Transverse colon (tissue), 4 donors: Measurements from ENCODE around the gene METTL8. TPM values are rescaled to one million over a fixed set of nuclear protein-coding genes. Genes with fewer than 3 reads are reported as not detected.

ENCODE experiments used
- DNase-seq: peaks from one replicate; pipeline ENCODE4 v3.0.0-alpha.2; 2019
- H3K27ac ChIP-seq, 4 donors: fragments of 200-600 bp; sonication (generic); 2 replicates each; pipeline ENCODE4 v1.5.1; 2016 to 2018; ENCODE audit warnings: inconsistent platforms in 4 of 4
- H3K27me3 ChIP-seq: fragments of 200-600 bp; sonication (generic); 2 replicates; pipeline ENCODE4 v1.5.1; 2017; ENCODE audit warnings: inconsistent platforms
- H3K36me3 ChIP-seq, 4 donors: fragments of 200-600 bp; sonication (generic); 2 replicates each; pipeline ENCODE4 v1.5.1; 2017 to 2019; ENCODE audit warnings: inconsistent platforms in 4 of 4
- H3K4me1 ChIP-seq, 4 donors: fragments of 200-600 bp; sonication (generic); 2 replicates each; pipeline ENCODE4 v1.5.1; 2017 to 2020; ENCODE audit warnings: inconsistent platforms in 4 of 4
- H3K4me3 ChIP-seq, 4 donors: fragments of 200-600 bp; sonication (generic); 1 replicate in 1 of 4; 2 replicates in 3 of 4; pipeline versions ENCODE4 v1.5.1 to v1.6.1; 2017 to 2019; ENCODE audit warnings: inconsistent platforms in 4 of 4
- H3K9me3 ChIP-seq, 2 donors: fragments of 200-600 bp; sonication (generic); 2 replicates each; pipeline ENCODE4 v1.5.1; 2017 to 2019; ENCODE audit warnings: inconsistent platforms in 2 of 2
- EP300 ChIP-seq: sonication (generic); formaldehyde crosslinking; IDR thresholded peaks from one replicate; pipeline ENCODE4 v1.6.1; 2017; ENCODE audit warnings: antibody characterized with exemption, low read depth
- POLR2A ChIP-seq: fragments of 450-650 bp; IDR thresholded peaks from one replicate; pipeline ENCODE4 v1.6.1; 2016; ENCODE audit warnings: antibody characterized with exemption, mild to moderate bottlenecking, moderate library complexity
- POLR2AphosphoS5 ChIP-seq, 3 donors: sonication (generic); formaldehyde crosslinking; IDR thresholded peaks; one replicate each; pipeline ENCODE4 v1.6.1; 2016; ENCODE audit warnings: antibody characterized with exemption in 3 of 3
- WGBS, 2 donors: methylation state at CpG; one replicate each; pipeline ENCODE4 v1.1.5; 2018; ENCODE audit warnings: low coverage in 1 of 2; 5-methylcytosine and 5-hydroxymethylcytosine counted together
- in situ Hi-C, 4 donors: fragments of 200-750 bp; cut with MboI; loops; one replicate each; pipeline versions ENCODE4 v1.15.0 to v1.15.1; 2017; ENCODE audit warnings: low sequenced_read_pairs in 3 of 4, low pct_ligation_motif_present in 1 of 4, low pct_unique_long_range_greater_than_20kb in 1 of 4
- intact Hi-C: fragments of 100-400 bp; cut with DNase I; formaldehyde crosslinking; loops from one replicate; pipeline ENCODE4 v1.15.1; 2023; ENCODE audit warnings: low total_unique reads
- total RNA-seq, 4 donors: library from RNA; depleted of rRNA; stranded (reverse); fragments of >200 nt; gene quantifications; one replicate each; pipeline ENCODE4 v1.1.0, GENCODE V29; 2016
- TF ChIP-seq, protein P1 (sequence below), 5 experiments: fragments of 200-600 bp in 3 of 5; fragments of 450-650 bp in 2 of 5; sonication (generic) in 3 of 5; IDR thresholded peaks; 1 replicate in 2 of 5; 2 replicates in 3 of 5; pipeline ENCODE4 v1.5.1; 2016 to 2017; ENCODE audit warnings: antibody characterized with exemption in 5 of 5, inconsistent platforms in 3 of 5, mild to moderate bottlenecking in 2 of 5, moderate library complexity in 1 of 5

The METTL8 gene
- total RNA-seq, 4 donors from 2014 or later: 6.7 to 64.5 (median 22.1) TPM

DNA sequence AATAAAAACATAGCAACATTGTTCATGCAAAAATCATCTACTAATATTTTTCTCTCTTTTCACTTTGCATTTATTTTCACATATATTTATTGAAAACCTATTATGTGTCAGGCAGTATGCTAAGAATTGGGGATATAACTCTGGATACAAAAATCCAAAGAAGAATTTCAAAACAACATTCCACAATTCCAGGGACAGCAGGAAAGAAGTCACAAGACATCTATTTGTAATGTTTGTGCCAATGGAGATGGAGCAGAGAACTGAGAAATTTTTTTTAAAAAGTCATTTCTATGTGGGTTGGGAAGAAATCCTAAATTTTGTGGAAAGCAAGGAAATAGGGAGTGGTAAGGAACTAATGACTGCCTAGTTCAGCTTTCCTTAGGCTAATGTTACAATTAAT, 144.5 kb downstream of the METTL8 start:
- intact Hi-C loops (no loop called here), in situ Hi-C loops (no loop called here)
- DNase-seq: no peak
- no peaks in the 10 kb centered on the region for H3K36me3 ChIP-seq
- no peaks in the 10 kb centered on the region for H3K4me1 ChIP-seq
- no peak overlapping the region for H3K4me3 ChIP-seq
- no peak for TF ChIP-seq POLR2AphosphoS5 (IDR thresholded peaks at IDR 0.05)
- TF ChIP-seq EP300: no peak
- TF ChIP-seq POLR2A: no peak
- TF ChIP-seq, protein P1, sequence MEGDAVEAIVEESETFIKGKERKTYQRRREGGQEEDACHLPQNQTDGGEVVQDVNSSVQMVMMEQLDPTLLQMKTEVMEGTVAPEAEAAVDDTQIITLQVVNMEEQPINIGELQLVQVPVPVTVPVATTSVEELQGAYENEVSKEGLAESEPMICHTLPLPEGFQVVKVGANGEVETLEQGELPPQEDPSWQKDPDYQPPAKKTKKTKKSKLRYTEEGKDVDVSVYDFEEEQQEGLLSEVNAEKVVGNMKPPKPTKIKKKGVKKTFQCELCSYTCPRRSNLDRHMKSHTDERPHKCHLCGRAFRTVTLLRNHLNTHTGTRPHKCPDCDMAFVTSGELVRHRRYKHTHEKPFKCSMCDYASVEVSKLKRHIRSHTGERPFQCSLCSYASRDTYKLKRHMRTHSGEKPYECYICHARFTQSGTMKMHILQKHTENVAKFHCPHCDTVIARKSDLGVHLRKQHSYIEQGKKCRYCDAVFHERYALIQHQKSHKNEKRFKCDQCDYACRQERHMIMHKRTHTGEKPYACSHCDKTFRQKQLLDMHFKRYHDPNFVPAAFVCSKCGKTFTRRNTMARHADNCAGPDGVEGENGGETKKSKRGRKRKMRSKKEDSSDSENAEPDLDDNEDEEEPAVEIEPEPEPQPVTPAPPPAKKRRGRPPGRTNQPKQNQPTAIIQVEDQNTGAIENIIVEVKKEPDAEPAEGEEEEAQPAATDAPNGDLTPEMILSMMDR (IDR thresholded peaks at IDR 0.05): no peak
- no peaks in the 10 kb centered on the region for H3K27me3 ChIP-seq
- H3K27ac ChIP-seq: no peak overlapping the region
- H3K9me3 ChIP-seq: no peaks in the 10 kb centered on the region

DNA sequence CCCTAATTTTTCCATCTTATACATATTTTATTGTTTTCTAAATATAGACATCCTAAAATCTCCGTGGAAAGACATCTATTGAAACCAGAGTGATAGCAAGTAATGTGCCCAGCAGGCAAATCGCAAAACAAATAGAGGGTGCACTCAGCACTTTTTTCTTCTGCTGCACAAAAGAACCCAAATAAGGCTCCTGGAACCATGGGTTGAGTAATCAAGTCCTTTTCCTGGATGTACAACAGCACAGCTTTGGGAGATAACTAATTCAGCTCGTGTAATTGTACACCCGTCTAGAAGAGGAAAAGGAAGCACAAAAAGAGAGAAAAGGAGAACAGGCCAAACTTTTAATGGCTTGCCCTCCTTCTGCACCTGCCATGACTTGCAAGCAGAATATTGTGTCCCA, 146.2 kb downstream of the METTL8 start:
- Histone ChIP-seq H3K4me1 (no peaks in the 10 kb centered on the region), H3K27me3 (no peaks in the 10 kb centered on the region), H3K27ac (no peak overlapping the region), H3K36me3 (no peaks in the 10 kb centered on the region), H3K9me3 (no peaks in the 10 kb centered on the region), H3K4me3 (no peak overlapping the region)
- in situ Hi-C loops (no loop called here), intact Hi-C loops (no loop called here)
- TF ChIP-seq EP300 (no peak), POLR2AphosphoS5 (IDR thresholded peaks at IDR 0.05) (no peak), POLR2A (no peak)
- TF ChIP-seq, protein P1 (IDR thresholded peaks at IDR 0.05): no peak
- no peak for DNase-seq
- 48 to 56% methylated on average over 4 of the region's 4 CpGs for WGBS, 2 donors

DNA sequence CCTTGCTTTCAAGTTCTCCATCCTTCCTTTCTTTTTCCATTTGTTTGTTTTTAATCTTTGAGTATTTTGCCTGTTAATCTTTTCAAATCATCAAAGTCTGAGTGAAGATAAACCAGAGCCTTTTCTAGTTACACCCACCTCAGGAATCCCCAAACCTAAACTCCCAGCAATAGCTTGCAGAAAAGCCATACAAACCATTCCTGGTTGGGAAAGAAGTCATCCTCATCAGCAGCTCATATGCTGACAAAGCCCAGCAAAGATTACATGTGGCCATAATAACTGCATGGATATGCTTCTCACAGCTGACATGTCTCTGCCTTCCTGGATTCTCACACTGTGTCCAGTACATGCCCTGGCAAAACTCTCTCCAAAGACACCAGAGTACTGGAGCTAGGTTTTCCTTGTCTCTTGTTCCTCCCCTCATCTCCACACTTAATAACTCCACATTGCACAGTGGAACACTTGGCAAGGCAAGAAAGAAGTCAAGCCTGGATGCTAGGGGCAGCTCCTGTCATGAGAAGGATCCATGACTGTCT, 146.7 kb downstream of the METTL8 start:
- Histone ChIP-seq H3K9me3 (no peaks in the 10 kb centered on the region), H3K27ac (no peak overlapping the region), H3K4me1 (no peaks in the 10 kb centered on the region), H3K27me3 (no peaks in the 10 kb centered on the region), H3K36me3 (no peaks in the 10 kb centered on the region), H3K4me3 (no peak overlapping the region)
- intact Hi-C loops: no loop called here
- DNase-seq: no peak
- in situ Hi-C loops: no loop called here
- no peak for TF ChIP-seq POLR2A
- TF ChIP-seq, protein P1 (IDR thresholded peaks at IDR 0.05): no peak

DNA sequence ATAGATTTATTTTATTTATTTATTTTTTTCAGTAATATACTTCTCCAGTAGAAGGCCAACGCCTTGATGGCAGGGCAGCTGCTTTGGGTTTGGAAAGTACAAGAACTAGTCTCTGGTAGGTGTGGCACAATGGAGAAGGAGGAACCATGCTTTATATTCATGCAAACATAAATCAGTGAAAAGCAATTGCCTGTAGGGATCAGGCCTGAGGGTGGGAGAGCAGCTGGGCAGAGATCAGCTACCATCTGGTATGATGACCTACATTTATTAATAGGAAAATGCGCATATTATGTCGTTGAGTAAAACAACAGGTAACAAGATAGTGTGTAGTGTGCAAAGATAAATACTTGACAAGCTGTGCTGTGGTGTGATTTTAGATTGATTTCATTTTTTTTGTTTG, 152.7 kb downstream of the METTL8 start:
- H3K4me3 ChIP-seq: no peak overlapping the region
- no peak for DNase-seq
- TF ChIP-seq POLR2A: no peak
- TF ChIP-seq EP300: no peak
- TF ChIP-seq, protein P1 (IDR thresholded peaks at IDR 0.05): no peak
- TF ChIP-seq POLR2AphosphoS5 (IDR thresholded peaks at IDR 0.05): no peak
- no peak overlapping the region for H3K27ac ChIP-seq
- WGBS, 2 donors: 95 to 96% methylated on average over 3 of the region's 3 CpGs
- no peaks in the 10 kb centered on the region for H3K4me1 ChIP-seq
- no peaks in the 10 kb centered on the region for H3K36me3 ChIP-seq
- no peaks in the 10 kb centered on the region for H3K27me3 ChIP-seq
- in situ Hi-C loops (no loop called here), intact Hi-C loops (no loop called here)
- H3K9me3 ChIP-seq: no peaks in the 10 kb centered on the region
